ENCODE results near the gene CAST. TPM values are rescaled to one million over a fixed set of nuclear protein-coding genes. Genes with fewer than 3 reads are reported as not detected.
A peak's percentile ranks its signal among the peaks of the same experiment; 100 is the strongest.

The CAST gene
- total and polyA plus RNA-seq, 8 donors: 128 to 264 (median 156) TPM

DNA sequence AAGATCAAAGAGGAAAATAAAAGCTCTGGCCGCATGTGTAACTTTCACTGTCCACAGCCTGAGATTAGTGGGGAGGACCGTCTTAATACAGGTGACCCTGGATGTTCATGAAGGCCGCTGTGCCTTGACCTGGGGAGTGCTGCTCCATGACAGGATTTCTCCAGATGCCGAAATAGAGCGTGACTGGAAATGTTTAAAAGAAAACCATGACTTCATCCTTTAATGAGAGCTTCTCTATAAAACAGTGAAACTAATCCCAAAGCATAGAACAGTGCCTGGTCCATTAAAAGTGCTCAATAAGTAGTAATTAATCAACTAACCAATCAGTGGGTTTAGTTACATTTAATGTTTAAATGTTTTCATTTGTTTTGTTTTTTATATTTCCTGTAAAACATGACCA is 82.8 kb downstream of the CAST start:
- intact Hi-C loops (cut with DNase I): no loop called here
- DNase-seq (no peak), ATAC-seq (no peak)
- peaks cover 0 to 45% of the 10 kb centered on the region in 2 donors for H3K4me1 ChIP-seq
- H3K9me3 ChIP-seq: no peaks in the 10 kb centered on the region
- no peaks in the 10 kb centered on the region for H3K27me3 ChIP-seq
- H3K27ac ChIP-seq: peak overlapping the region in 1 of 2 donors; percentile 76
- H3K36me3 ChIP-seq: peaks cover 0 to 100% of the 10 kb centered on the region in 2 donors
- TF ChIP-seq, protein P1, sequence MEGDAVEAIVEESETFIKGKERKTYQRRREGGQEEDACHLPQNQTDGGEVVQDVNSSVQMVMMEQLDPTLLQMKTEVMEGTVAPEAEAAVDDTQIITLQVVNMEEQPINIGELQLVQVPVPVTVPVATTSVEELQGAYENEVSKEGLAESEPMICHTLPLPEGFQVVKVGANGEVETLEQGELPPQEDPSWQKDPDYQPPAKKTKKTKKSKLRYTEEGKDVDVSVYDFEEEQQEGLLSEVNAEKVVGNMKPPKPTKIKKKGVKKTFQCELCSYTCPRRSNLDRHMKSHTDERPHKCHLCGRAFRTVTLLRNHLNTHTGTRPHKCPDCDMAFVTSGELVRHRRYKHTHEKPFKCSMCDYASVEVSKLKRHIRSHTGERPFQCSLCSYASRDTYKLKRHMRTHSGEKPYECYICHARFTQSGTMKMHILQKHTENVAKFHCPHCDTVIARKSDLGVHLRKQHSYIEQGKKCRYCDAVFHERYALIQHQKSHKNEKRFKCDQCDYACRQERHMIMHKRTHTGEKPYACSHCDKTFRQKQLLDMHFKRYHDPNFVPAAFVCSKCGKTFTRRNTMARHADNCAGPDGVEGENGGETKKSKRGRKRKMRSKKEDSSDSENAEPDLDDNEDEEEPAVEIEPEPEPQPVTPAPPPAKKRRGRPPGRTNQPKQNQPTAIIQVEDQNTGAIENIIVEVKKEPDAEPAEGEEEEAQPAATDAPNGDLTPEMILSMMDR (IDR thresholded peaks at IDR 0.05): no peak
- no peak overlapping the region for H3K4me3 ChIP-seq

DNA sequence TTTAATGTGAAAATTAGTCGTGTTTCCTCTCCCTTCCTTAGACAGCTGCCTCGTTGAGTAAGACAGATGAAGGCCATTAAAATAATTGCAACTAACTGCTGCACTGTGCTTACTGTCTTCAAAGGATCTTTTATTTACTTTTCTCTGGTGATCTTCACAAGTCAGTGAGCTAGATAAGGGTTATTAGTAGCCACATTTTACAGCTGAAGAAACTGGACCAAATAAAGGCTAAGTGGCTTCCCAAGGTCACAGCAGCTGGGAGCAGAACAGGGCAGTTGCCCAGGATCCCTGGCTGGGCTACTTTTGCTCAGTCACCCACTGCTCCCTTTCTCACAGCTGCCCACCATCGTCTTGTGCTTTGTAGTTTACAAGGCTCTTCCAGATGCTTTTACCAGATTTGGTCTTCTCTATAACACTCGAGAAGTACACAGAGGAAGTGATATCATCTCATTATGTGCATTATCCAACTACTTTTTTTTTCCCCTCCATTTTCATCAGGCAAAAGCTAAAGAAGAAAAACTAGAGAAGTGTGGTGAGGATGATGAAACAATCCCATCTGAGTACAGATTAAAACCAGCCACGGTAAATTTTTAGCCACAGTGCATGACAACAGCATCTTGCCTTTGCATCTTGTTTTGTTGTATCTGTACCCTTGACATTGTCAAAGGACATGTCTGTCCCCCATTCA is 83.8 kb downstream of the CAST start:
- intact Hi-C loops (cut with DNase I): no loop called here
- H3K4me1 ChIP-seq: peaks cover 0 to 45% of the 10 kb centered on the region in 2 donors
- H3K27ac ChIP-seq: peak overlapping the region in 1 of 2 donors; percentile 35
- H3K9me3 ChIP-seq: no peaks in the 10 kb centered on the region
- H3K36me3 ChIP-seq: peaks cover 0 to 100% of the 10 kb centered on the region in 2 donors
- H3K27me3 ChIP-seq: no peaks in the 10 kb centered on the region
- ATAC-seq: no peak
- DNase-seq: no peak
- no peak overlapping the region for H3K4me3 ChIP-seq
- TF ChIP-seq, protein P1 (IDR thresholded peaks at IDR 0.05): no peak

DNA sequence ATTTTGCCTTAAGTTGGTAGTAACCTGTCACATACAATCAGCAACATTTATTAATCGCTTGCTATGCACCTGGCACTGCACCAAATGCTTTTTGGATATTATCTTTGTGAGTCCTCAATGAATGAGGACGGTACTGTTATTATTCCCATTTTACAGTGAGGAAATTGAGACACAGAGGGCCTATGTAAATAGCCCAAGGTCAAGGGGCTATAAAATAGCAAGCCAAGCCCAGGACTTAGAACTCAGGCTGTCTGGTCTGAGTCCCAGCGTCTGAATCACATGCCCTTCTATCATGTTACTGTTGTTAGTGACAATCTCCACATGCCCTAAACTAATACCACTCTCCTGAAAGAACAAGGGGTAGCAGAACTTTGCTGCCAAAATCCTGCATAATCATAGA is 85.5 kb downstream of the CAST start:
- H3K9me3 ChIP-seq: no peaks in the 10 kb centered on the region
- ATAC-seq (no peak), DNase-seq (no peak)
- intact Hi-C loops (cut with DNase I): no loop called here
- no peak overlapping the region for H3K4me3 ChIP-seq
- TF ChIP-seq, protein P1 (IDR thresholded peaks at IDR 0.05): no peak
- H3K36me3 ChIP-seq: peaks cover 0 to 92% of the 10 kb centered on the region in 2 donors
- no peak overlapping the region for H3K27ac ChIP-seq
- no peaks in the 10 kb centered on the region for H3K27me3 ChIP-seq
- H3K4me1 ChIP-seq: peaks cover 0 to 39% of the 10 kb centered on the region in 2 donors

DNA sequence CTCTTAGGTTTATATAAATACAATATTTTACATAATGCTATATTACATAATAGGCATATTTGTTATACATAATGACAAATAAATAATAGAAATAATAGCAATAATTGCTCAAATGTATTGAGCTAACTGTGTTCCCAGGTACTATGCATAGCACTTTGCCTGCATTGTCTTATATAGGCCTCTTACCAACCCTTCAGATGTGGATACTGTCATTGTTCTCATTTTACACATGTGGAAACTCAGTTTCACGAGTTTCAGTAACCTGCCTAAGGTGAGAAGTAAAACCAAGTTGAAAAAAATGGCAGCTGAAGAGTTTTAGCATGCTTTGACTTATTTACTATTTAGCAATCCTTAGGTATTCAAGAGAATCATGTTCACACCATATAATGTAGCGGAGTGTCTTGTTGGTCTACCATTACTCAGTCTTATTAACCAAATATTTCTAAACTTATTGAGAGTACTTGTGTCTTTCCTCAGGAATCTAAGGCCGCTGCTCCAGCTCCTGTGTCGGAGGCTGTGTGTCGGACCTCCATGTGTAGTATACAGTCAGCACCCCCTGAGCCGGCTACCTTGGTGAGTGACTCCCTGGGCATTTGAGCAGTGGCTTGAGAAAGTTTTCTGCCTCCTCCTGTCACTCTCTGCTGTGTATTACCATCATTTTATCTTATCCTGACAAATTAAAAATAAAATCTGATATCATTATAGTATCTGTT is 88.1 kb downstream of the CAST start:
- no peak overlapping the region for H3K27ac ChIP-seq
- peaks cover 0 to 91% of the 10 kb centered on the region in 2 donors for H3K36me3 ChIP-seq
- H3K27me3 ChIP-seq: no peaks in the 10 kb centered on the region
- intact Hi-C loops (cut with DNase I): loop anchor here in 1 of 2 donors (10.0 kb wide), 1 partner anchor 415 kb away; no protein-coding TSS in a partner anchor
- no peaks in the 10 kb centered on the region for H3K9me3 ChIP-seq
- peaks cover 0 to 15% of the 10 kb centered on the region in 2 donors for H3K4me1 ChIP-seq
- ATAC-seq (peak; percentile 11), DNase-seq (no peak)
- TF ChIP-seq, protein P1 (IDR thresholded peaks at IDR 0.05): no peak
- H3K4me3 ChIP-seq: no peak overlapping the region
